ENCODE results near the gene EFR3B.

- no peak for TF ChIP-seq CBX2 (IDR thresholded peaks at IDR 0.05; ENCODE audit: low read depth, low read length)
- no peak for TF ChIP-seq CBX2 (CRISPR knock-in tag; IDR thresholded peaks at IDR 0.05; ENCODE audit: low read depth)
- TF ChIP-seq ZNF10 (CRISPR knock-in tag; IDR thresholded peaks at IDR 0.05; ENCODE audit: borderline replicate concordance, low read depth) = no peak
- TF ChIP-seq ZFP82 (CRISPR knock-in tag; IDR thresholded peaks at IDR 0.05; ENCODE audit: borderline replicate concordance) = no peak
- no peak for TF ChIP-seq ZNF724P (CRISPR knock-in tag; IDR thresholded peaks at IDR 0.05; ENCODE audit: borderline replicate concordance)
- TF ChIP-seq NFYB (CRISPR knock-in tag; IDR thresholded peaks at IDR 0.05) = no peak
Observed at GRCh38 chr2:25073025-25073424, 31.1 kb downstream of the EFR3B start.
